ENCODE data around the gene MC2R. TPM values are rescaled to one million over a fixed set of nuclear protein-coding genes. Genes with fewer than 3 reads are reported as not detected.

Gene MC2R
- total and polyA plus RNA-seq, 2 of the 8 experiments (the other 6 are each of a cell fraction or from before 2014, with no cell fraction given) = not detected

DNA sequence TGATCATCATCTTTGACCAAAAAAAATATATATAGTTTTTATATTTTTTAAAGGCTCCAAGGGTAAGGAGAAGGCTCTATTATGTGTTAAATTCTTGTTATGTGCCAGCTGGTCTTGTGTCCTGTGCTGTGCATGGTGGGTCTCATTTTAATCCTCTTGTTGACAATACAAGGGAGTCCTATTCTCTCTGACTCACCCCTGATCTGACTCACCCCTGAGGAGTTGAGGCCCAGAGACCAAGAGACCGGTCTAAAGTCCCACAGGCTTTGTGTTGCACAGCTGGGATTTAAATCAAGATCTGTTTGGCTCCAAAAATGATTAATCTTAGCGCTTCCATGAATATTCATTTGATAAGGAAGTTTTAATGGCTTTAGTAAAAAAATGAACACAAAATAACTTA, 25.7 kb downstream of the MC2R start:
- CTCF ChIA-PET (ENCODE audit: partially characterized antibody) = interaction anchor here (1.2 kb wide), 2 partner anchors 17 to 18 kb away, joined by 3 to 4 read pairs; no protein-coding TSS in a partner anchor
- TF ChIP-seq SP4 (IDR thresholded peaks at IDR 0.05; ENCODE audit: low read length) = no peak
- no peak for TF ChIP-seq JUN (IDR thresholded peaks at IDR 0.05; ENCODE audit: low read depth, low read length)
- no peak for TF ChIP-seq NRF1 (IDR thresholded peaks at IDR 0.05; ENCODE audit: low read depth, low read length)
- no peak for TF ChIP-seq RNF2 (IDR thresholded peaks at IDR 0.05; ENCODE audit: borderline replicate concordance, low read depth, low read length, missing control alignments, poor library complexity, severe bottlenecking)
- no peak for TF ChIP-seq SAP30 (IDR thresholded peaks at IDR 0.05; ENCODE audit: insufficient read depth, insufficient replicate concordance, low read length)
- TF ChIP-seq GABPA (IDR thresholded peaks at IDR 0.05; ENCODE audit: borderline replicate concordance, insufficient read depth, low read length) = no peak
- no peak for TF ChIP-seq GTF2F1 (IDR thresholded peaks at IDR 0.05; ENCODE audit: borderline replicate concordance, low read depth, low read length)
- TF ChIP-seq, protein P1, sequence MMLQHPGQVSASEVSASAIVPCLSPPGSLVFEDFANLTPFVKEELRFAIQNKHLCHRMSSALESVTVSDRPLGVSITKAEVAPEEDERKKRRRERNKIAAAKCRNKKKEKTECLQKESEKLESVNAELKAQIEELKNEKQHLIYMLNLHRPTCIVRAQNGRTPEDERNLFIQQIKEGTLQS (IDR thresholded peaks at IDR 0.05; ENCODE audit: insufficient read depth, low read depth, low read length) = no peak
- no peak for TF ChIP-seq JUND (IDR thresholded peaks at IDR 0.05; ENCODE audit: low read length)
- no peak for TF ChIP-seq SIX5 (IDR thresholded peaks at IDR 0.05; ENCODE audit: low read depth, low read length)
- TF ChIP-seq CTBP2 (IDR thresholded peaks at IDR 0.05; ENCODE audit: borderline replicate concordance, insufficient read depth, insufficient read length, low read length) = no peak
- no peak for TF ChIP-seq FOSL1 (IDR thresholded peaks at IDR 0.05; ENCODE audit: insufficient read depth, low read depth, low read length)
- TF ChIP-seq CEBPB (IDR thresholded peaks at IDR 0.05; ENCODE audit: low read depth, low read length) = no peak

More for the DNA sequence above, 25.7 kb downstream of the MC2R start:
- H3K4ac ChIP-seq (replicated peaks; ENCODE audit: insufficient read length, low read depth, low read length) = no peak overlapping the region
- no peak overlapping the region for H3K4me2 ChIP-seq (ENCODE audit: insufficient read depth in 1 of 2, low read depth in 2 of 2, low read length in 2 of 2)
- no peak overlapping the region for H2AK5ac ChIP-seq (ENCODE audit: low read depth, low read length)
- H2BK5ac ChIP-seq (ENCODE audit: low read depth, low read length) = no peak overlapping the region
- H3K79me1 ChIP-seq (ENCODE audit: low read depth, low read length) = no peaks in the 10 kb centered on the region
- no peak overlapping the region for H4K8ac ChIP-seq (ENCODE audit: extremely low read depth, insufficient read depth, low read length)
- no peak overlapping the region for H3K9ac ChIP-seq (replicated peaks in 1 of 4; ENCODE audit: extremely low read depth in 1 of 4, low read depth in 3 of 4, low read length in 3 of 4)
- no peak overlapping the region for H3K27ac ChIP-seq (ENCODE audit: low read depth, low read length)
- H4K5ac ChIP-seq (ENCODE audit: insufficient read length, low read depth, low read length) = no peak overlapping the region
- H3K4me3 ChIP-seq (ENCODE audit: extremely low read depth in 1 of 4, insufficient read depth in 2 of 4, low read depth in 3 of 4, low read length in 4 of 4) = no peak overlapping the region
- no peak overlapping the region for H3K18ac ChIP-seq (ENCODE audit: extremely low read depth, low read length)
- H3K23ac ChIP-seq (ENCODE audit: insufficient read length) = no peak overlapping the region
- H3K79me2 ChIP-seq (ENCODE audit: control insufficient read depth in 1 of 2, insufficient read depth in 2 of 2, low read length in 2 of 2) = no peaks in the 10 kb centered on the region
- FAIRE-seq (no peak), DNase-seq (ENCODE audit: low read depth in 1 of 2, low spot score in 2 of 2) (no peak)
- no peaks in the 10 kb centered on the region for H3K27me3 ChIP-seq (replicated peaks in 1 of 4; ENCODE audit: control insufficient read depth in 3 of 4, extremely low read depth in 1 of 4, insufficient read depth in 3 of 4, low read length in 3 of 4)
- no peak overlapping the region for H2BK20ac ChIP-seq (ENCODE audit: low read length)
- no peak overlapping the region for H2BK120ac ChIP-seq (replicated peaks; ENCODE audit: low read depth, low read length)
- H3K14ac ChIP-seq (ENCODE audit: insufficient read length) = no peak overlapping the region
- H2AFZ ChIP-seq (ENCODE audit: low read length) = no peak overlapping the region
- H3K9me3 ChIP-seq (ENCODE audit: insufficient read depth in 2 of 2, low read depth in 1 of 2, low read length in 1 of 2) = no peaks in the 10 kb centered on the region
- POLR2A ChIA-PET (ENCODE audit: partially characterized antibody) = no interaction called here
- H2BK15ac ChIP-seq (ENCODE audit: low read length) = no peak overlapping the region
- H3K4me1 ChIP-seq (replicated peaks in 1 of 4; ENCODE audit: control insufficient read depth in 3 of 4, insufficient read depth in 4 of 4, low read length in 3 of 4) = peaks cover 0 to 2% (median 0%) of the 10 kb centered on the region in 4 experiments; a peak in 2 of 7 replicates
- no peak overlapping the region for H3K56ac ChIP-seq (replicated peaks; ENCODE audit: insufficient read length, low read depth, low read length)
- H3K23me2 ChIP-seq (ENCODE audit: low read depth, low read length) = no peaks in the 10 kb centered on the region; the same call in 1 of the 2 replicates
- no peaks in the 10 kb centered on the region for H3K36me3 ChIP-seq (ENCODE audit: control insufficient read depth in 2 of 4, insufficient read depth in 4 of 4, low read length in 3 of 4)
- H4K91ac ChIP-seq (replicated peaks; ENCODE audit: insufficient read length, low read length) = no peak overlapping the region
- no peak overlapping the region for H2BK12ac ChIP-seq (ENCODE audit: low read depth, low read length)
- no peaks in the 10 kb centered on the region for H4K20me1 ChIP-seq (replicated peaks in 1 of 2; ENCODE audit: control insufficient read depth in 1 of 2, insufficient read depth in 2 of 2, low read length in 2 of 2)
- WGBS, 2 experiments (ENCODE audit: extremely low coverage in 1 of 2, insufficient coverage in 1 of 2, insufficient read length in 1 of 2, insufficient replicate concordance in 2 of 2, low coverage in 1 of 2, low lambda C conversion rate in 2 of 2, missing lambda C conversion rate in 1 of 2) = 86% methylated on average over 2 of the region's 2 CpGs; no CpG with 5 or more reads in 1 of the 2 experiments
